ENCODE results near the gene XBP1.
"Not testable (repeated sequence)": the region's sequence is repeated elsewhere in the genome, so short reads cannot be mapped to it uniquely, and the experiment has no call there.

The XBP1 gene

GRCh38 chr22:28817064-28817463, 16.7 kb upstream of the XBP1 start:
- peak overlapping the region; percentile 87; the same call in 1 of the 2 replicates for H3K27ac ChIP-seq
- no peak for TF ChIP-seq ZFX (IDR thresholded peaks at IDR 0.05; ENCODE audit: borderline replicate concordance)
- TF ChIP-seq CTCF (IDR thresholded peaks at IDR 0.05): no peak

DNA sequence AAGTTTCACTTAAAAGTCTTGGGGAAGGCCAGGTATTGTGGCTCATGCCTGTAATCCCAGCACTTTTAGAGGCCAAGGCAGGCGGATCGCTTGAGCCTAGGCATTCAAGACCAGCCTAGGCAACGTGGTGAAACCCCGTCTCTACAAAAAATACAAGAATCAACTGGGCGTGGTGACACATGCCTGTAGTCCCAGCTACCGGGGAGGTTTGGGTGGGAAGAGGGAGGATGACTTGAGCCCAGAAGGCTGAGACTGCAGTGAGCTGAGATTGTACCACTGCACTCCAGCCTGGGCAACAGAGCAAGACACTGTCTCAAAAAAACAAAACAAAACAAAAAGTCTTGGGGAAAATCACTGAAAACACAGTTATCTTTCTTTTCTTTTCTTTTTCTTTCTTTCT, 15.4 kb upstream of the XBP1 start:
- no peak overlapping the region for H3K27ac ChIP-seq
- TF ChIP-seq ZFX (IDR thresholded peaks at IDR 0.05; ENCODE audit: borderline replicate concordance): no peak

DNA sequence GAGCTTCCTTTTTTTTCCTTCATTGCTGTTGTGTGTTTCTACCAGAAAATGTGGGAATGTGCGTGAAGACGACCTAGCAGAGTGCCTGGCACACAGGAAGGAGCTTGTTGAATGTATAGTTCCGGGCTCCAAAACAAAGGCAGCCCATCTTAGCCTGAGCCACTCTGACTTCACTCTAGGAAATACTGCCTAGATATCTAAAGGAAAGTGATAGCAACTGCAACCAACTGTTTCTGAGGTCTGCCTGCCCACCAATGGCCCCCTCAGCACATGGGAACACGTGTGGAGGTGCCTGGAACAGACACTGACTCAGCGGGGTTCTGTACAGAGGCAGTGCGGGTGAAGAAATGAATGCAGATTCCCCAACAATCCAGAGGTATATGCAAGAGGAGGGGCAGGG, 14.7 kb upstream of the XBP1 start:
- TF ChIP-seq ZFX (IDR thresholded peaks at IDR 0.05; ENCODE audit: borderline replicate concordance) (no peak), CTCF (IDR thresholded peaks at IDR 0.05) (no peak)
- H3K27ac ChIP-seq: peak overlapping the region; percentile 71; the same call in 1 of the 2 replicates

DNA sequence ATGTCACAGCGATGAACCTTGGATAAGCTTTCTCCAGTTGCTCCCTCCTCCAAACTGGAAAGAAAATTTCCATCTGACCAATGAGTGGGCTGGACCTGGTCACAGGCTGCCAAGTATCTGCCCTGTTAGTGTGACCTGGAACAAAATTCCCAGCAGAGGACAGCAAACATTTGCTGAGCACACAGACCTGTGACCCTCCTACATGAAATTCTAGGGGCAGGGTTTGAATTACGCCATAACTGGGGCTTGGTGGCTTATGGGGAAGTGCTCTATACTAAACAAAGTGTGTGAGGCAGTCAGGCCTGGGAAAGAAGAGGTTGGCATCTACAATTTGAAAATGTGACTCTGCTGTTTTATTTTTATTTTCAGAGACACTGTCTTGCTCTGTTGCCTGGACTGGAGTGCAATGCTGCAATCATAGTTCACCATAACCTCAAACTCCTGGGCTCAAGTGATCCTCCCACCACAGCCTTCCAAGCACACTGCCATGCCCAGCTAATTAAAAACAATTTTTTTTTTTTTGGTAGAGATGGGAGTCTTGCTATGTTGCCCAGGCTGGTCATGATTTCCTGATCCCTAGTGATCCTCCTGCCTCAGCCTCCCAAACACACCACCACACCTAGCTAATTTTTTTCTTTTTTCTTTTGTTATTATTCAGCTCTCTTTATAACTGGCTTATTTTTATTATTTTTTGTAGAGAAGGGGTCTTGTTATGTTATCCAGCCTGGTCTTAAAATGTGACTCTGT, 13.6 kb upstream of the XBP1 start:
- no peak for TF ChIP-seq ZFX (IDR thresholded peaks at IDR 0.05; ENCODE audit: borderline replicate concordance)
- TF ChIP-seq CTCF (IDR thresholded peaks at IDR 0.05): peak; percentile 16; the same call in 1 of the 2 replicates
- H3K27ac ChIP-seq: peak overlapping the region; percentile 71

- H3K27ac ChIP-seq: peak overlapping the region; percentile 71
- TF ChIP-seq ZFX (IDR thresholded peaks at IDR 0.05; ENCODE audit: borderline replicate concordance) (no peak), CTCF (IDR thresholded peaks at IDR 0.05) (no peak)
Observed at GRCh38 chr22:28812516-28812915, 12.1 kb upstream of the XBP1 start.

- no peak for TF ChIP-seq CTCF (IDR thresholded peaks at IDR 0.05)
- no peak for TF ChIP-seq ZFX (IDR thresholded peaks at IDR 0.05; ENCODE audit: borderline replicate concordance)
- no peak overlapping the region for H3K27ac ChIP-seq
Observed at GRCh38 chr22:28810821-28811491, 10.6 kb upstream of the XBP1 start.

DNA sequence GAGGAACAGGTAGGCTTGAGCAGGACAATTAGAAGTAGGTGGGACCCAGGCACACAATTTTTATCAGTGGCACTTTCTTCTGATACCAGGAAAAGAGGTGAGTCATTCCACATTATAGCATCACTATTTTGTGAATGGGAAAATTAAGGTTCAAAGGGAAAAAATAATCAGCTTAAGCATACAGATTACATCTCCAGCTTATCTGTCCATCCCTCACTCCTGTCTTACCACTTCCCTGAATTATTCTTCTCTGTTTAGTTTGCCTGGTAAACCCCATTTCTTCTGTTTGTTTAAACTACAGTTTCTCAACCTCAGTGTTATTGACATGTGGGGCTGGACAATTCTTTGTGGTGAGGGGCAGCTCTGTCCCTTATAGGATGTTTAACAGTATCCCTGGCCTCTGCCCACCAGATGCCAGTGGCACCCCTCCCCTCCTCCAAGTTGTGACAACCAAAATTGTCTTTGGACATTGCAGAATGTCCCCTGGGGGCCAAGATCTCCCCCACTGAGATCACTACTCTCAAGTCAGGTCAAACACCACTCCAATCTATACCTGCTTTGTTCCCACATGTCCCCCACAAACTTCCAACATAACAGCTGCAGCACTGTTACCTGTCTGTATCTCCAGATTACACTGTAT, 8.5 kb upstream of the XBP1 start:
- no peak overlapping the region for H3K27ac ChIP-seq

GRCh38 chr22:28805426-28805825, 5.1 kb upstream of the XBP1 start:
- H3K27ac ChIP-seq: not testable (repeated sequence)

More for the DNA sequence above, 8.5 kb upstream of the XBP1 start:
- TF ChIP-seq ZFX (IDR thresholded peaks at IDR 0.05; ENCODE audit: borderline replicate concordance) (no peak), CTCF (IDR thresholded peaks at IDR 0.05) (no peak)

Data from 22Rv1 (cell line).